NCI-H2171 treated with DMSO at 0.1 percent for 48 hours (cell line): ENCODE results near the gene BRSK2.
"Not testable (repeated sequence)": the region's sequence is repeated elsewhere in the genome, so short reads cannot be mapped to it uniquely, and the experiment has no call there.

Experiments used
- DNase-seq: peaks from one replicate; lab custom pipeline; 2025; lab: John Stamatoyannopoulos, UW

Gene BRSK2

DNA sequence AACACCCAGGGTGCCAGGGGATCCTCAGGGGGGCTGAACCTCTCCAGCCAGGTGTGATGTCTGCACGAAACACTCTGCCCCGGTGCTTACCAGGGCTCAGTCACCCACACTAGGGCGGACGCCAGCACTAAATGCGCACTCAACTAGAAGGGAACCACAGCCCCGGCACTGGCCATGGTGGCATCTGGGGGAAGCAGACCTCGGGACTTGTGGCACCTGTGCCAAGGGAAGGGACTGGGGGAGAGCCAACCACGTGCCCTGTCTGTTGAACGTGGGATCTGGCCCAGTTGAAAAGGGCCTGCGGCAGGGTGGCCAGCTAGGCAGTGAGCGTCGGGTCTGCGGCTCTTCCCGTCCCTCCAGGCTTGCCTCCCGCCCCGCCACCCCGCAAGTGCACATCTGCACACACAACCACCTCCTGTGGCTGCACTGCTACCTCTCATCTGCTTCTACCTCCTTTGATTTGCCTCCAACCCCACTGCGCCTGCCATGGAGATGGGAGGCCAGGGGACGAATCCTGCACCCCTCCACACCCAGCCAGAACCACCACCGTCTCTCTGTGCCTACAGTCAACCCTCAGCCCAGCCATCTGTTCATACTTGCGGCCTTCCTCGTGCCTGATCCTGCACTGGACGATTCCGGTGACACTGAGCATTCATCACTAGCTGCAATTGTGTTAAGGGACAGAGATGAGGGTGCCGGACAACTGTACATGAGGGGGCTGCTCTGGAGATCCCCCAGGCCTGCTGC is 111.9 kb downstream of the BRSK2 start:
- DNase-seq: no peak

DNA sequence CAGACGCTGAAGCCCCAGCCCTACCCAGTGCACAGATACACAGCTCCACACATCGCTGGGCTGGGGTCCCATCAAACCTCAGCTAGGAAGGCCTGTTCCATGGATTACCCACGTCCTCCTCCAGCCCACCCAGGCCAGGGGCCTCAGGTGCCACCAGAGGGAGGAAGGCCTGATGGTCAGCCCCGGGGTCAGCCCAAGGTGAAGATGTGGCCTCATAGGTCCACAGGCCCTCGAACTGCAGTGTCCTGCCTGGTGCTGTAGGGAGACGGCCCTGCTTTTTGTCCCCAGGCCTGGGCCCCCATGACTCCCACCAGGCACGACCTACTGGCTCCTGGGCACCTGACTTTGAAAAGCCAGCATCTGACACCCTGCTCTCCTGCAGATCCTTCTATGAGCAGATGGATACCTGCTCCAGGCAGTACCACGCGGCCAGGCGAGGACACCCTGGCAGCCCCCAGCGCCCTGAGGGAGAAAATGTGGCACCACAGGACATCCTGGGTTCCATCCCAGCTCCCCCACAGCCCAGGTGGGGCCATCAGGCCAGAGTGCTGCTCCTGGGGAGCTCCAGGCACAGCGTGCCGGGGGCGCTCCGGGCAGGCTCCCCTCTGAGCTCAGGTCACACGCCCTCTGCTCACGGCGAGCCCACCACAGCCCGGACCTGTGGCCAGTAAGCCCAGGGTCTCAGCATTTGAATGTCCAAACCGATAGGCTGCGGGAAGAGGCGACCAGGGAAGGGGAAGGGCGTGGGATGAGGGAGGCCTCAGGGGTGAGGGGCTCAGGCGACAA is 112.6 kb downstream of the BRSK2 start:
- no peak for DNase-seq

GRCh38 chr11:1502954-1503707 is 113.4 kb downstream of the BRSK2 start:
- no peak for DNase-seq

GRCh38 chr11:1503708-1504104 is 114.0 kb downstream of the BRSK2 start:
- no peak for DNase-seq

- no peak for DNase-seq
These were observed 114.4 kb downstream of the BRSK2 start for GRCh38 chr11:1504138-1504537.

- no peak for DNase-seq
These were observed 115.0 kb downstream of the BRSK2 start for GRCh38 chr11:1504581-1505290.

- DNase-seq: no peak
These were observed 115.7 kb downstream of the BRSK2 start for GRCh38 chr11:1505480-1505879.

DNA sequence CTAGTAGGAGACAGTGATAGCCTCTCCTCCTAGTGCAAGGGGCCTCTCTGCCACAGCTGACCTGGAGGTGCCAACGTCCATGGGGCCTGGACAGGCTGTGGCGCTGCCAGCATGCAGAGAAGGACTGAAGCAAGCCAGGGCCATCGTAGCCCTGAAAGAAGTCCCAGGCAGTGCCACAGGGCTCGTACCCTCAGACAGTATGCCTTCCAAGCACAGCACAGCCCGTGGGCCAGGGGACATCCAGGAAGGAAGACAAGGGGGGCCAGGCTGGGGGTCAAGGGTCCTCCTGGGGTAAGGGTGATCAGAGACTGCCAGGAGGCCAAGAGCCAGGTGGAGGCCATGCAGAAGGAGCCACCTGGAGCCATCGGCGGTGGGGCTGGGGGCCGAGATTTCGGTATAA is 117.2 kb downstream of the BRSK2 start:
- DNase-seq: no peak

DNA sequence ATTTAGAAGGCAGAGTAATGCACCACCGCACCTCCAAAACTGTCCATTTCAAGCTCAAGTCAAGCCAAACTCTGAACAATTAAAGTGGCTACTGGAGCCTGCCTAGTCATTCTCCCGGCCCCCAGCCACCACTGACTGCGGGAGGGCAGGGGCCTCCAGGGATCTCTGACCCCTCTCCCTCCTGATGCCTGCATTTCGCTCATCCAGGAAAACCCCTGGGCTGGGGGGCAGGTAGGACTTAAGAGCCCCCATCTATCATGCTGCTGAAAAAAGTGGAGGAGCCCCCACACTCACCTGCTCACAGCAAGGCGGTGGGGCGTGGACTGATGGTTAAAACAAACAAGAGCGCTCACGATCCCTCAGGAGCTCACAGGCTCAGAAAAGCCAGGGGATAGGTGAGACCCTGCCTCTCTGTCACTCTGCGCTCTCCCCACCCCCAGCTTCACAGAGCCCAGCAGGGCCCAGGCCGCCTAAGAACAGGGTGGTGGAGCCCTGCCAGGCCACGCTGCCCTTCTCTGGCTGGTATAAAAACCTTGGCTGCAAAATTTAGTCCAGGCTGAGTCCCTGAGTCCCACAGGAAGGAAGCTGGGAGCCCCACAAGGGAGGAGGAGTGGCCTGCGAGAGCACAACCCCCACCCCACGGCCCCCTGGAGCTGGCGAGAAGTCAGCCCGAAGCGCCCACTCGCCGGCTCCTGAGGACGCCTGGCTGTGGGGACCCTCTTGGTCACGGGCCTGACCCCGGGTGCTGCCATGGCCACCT is 117.8 kb downstream of the BRSK2 start:
- no peak for DNase-seq

- DNase-seq: no peak
These were observed 118.8 kb downstream of the BRSK2 start for GRCh38 chr11:1508491-1508891.

GRCh38 chr11:1508986-1509385 is 119.3 kb downstream of the BRSK2 start:
- no peak for DNase-seq

DNA sequence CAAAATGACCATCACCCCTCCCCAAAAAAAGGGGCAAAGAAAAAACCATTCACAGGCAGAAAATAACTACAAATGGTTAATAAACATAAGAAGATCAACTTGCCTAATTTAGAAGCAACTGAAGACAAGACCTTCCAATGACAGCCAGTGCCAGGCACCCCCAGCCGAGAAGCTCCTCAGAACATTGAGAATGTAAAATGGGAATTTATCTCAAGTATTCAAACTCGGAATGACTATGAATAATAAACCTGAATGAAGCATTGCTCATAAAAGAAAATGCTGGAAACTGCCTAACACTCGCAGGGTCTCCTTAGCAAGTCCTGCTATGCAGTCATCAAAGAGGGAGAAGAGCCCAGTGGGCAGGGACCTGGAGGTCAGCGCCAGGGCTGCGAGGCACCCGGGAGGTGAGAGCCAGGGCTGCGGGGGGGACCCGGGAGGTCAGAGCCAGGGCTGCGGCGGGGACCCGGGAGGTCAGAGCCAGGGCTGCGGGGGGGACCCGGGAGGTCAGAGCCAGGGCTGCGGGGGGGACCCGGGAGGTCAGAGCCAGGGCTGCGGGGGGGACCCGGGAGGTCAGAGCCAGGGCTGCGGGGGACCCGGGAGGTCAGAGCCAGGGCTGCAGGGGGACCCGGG is 120.0 kb downstream of the BRSK2 start:
- DNase-seq: no peak

DNA sequence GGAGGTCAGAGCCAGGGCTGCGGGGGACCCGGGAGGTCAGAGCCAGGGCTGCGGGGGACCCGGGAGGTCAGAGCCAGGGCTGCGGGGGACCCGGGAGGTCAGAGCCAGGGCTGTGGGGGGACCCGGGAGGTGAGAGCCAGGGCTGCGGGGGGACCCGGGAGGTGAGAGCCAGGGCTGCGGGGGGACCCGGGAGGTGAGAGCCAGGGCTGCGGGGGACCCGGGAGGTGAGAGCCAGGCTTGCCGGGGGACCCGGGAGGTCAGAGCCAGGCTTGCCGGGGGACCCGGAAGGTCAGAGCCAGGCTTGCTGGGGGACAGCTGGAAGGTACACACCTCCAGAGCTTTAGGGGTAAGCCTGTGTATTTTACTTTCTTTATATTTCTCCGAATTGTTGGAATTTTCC is 120.6 kb downstream of the BRSK2 start:
- not testable (repeated sequence) for DNase-seq

DNA sequence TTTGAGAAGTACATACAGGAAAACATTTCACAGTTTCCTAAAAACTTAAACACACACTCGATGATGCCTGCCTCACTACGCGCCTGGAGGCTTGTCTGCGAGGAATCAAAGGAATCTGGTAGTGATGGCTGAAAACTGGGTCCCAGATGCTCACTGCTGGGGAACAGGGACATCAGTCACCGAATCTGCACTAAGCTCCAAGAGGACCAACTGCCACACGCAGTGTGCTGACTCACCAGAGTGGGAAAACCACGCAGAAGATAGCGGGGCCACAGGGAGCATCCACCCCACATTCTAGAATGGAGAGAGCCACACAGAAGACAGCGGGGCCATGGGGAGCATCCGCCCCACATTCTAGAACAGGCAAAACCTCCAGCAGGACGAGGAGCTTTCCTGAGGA is 121.2 kb downstream of the BRSK2 start:
- DNase-seq: no peak

- no peak for DNase-seq
These were observed 122.3 kb downstream of the BRSK2 start for GRCh38 chr11:1511937-1512496.
